Endothelial cell (in vitro differentiated cells): Measurements from ENCODE around the gene ALG1L2. TPM values are rescaled to one million over a fixed set of nuclear protein-coding genes. Genes with fewer than 3 reads are reported as not detected.
"Not testable (repeated sequence)": the region's sequence is repeated elsewhere in the genome, so short reads cannot be mapped to it uniquely, and the experiment has no call there.

Experiments
- DNase-seq: peaks from one replicate; pipeline ENCODE4 v3.0.0; 2021; ENCODE audit warnings: low spot score
- H3K27ac Mint-ChIP-seq: one replicate; pipeline ENCODE4 v1.8.0; 2021; ENCODE audit warnings: mixed read lengths, inconsistent platforms; ENCODE audit not compliant: unreplicated experiment
- H3K27me3 Mint-ChIP-seq: one replicate; pipeline ENCODE4 v1.8.0; 2021; ENCODE audit warnings: mild to moderate bottlenecking, moderate library complexity, mixed read lengths, inconsistent platforms; ENCODE audit not compliant: unreplicated experiment
- H3K36me3 Mint-ChIP-seq: one replicate; pipeline ENCODE4 v1.8.0; 2021; ENCODE audit warnings: mild to moderate bottlenecking, low read depth, mixed read lengths, inconsistent platforms; ENCODE audit not compliant: unreplicated experiment
- H3K4me1 Mint-ChIP-seq: one replicate; pipeline ENCODE4 v1.8.0; 2021; ENCODE audit warnings: mild to moderate bottlenecking, mixed read lengths, inconsistent platforms; ENCODE audit not compliant: unreplicated experiment
- H3K4me3 Mint-ChIP-seq: one replicate; pipeline ENCODE4 v1.8.0; 2021; ENCODE audit warnings: mild to moderate bottlenecking, mixed read lengths, inconsistent platforms; ENCODE audit not compliant: unreplicated experiment
- H3K9me3 Mint-ChIP-seq: one replicate; pipeline ENCODE4 v1.8.0; 2021; ENCODE audit warnings: mixed read lengths, inconsistent platforms; ENCODE audit not compliant: unreplicated experiment
- CTCF ChIP-seq: fragments of 200-600 bp; sonication (generic); IDR thresholded peaks from one replicate; pipeline ENCODE4 v1.5.0; 2021; ENCODE audit warnings: antibody characterized with exemption; ENCODE audit not compliant: unreplicated experiment
- total RNA-seq: library from RNA; stranded (reverse); fragmentation: NEBNext Ultra II Directional; extraction: Animal tissue kit (Norgen Biotek cat#: 25700); gene quantifications from one replicate; pipeline ENCODE4 v1.2.1, GENCODE V29; 2021; ENCODE audit not compliant: unreplicated experiment

ALG1L2 gene
- total RNA-seq, 1 donor from 2014 or later, result 4.4 TPM

DNA sequence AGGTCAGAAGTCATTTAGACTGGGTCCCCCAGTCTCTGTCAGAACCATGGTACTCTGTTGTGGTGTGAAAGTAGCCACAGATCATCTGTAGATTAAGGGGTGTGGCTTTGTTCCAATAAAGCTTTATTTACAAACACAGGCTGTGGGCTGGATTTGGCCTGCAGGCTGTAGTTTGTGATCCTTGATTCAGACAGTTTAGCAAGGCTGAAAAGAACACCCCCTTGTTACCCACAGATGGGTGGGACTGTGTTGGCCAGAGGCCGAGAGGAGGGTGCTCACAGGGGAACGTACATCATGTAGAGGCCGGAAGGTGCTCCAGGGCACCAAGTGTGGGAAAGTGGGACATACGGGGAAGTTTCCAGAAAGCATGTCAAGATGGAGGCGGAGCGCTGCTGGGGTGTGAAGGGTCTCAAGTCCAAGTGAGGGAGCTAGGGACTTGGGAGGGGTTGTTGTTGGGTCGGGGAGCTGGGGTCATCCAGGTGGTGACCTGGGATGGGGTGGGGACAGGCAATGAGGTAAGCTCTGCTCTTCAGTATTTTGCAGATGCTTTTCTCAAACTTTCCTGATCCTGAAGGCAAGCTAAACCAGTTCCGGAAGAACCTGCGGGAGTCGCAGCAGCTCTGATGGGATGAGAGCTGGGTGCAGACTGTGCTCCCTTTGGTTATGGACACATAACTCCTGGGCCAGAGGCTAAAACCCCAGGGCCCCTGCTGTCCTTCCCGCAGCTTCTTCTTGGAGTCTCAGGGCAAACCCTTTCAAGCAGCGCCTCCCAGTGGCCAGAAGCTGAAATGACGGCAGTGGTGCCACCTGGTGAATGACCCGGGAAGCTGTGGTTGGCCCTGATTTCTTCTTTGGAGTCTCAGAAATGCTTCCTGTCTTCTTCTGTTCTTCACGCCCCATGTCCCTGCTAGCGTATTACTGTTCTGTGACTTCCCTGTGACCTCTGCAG lies 16.3 kb downstream of the ALG1L2 start:
- H3K27me3 Mint-ChIP-seq, H3K9me3 Mint-ChIP-seq, H3K36me3 Mint-ChIP-seq, H3K4me1 Mint-ChIP-seq, H3K4me3 Mint-ChIP-seq, H3K27ac Mint-ChIP-seq: not testable (repeated sequence)
- peak; percentile 60 for DNase-seq
- TF ChIP-seq CTCF, result peak; percentile 74

GRCh38 chr3:130098639-130099385 lies 17.2 kb downstream of the ALG1L2 start:
- not testable (repeated sequence) for H3K27ac Mint-ChIP-seq, H3K4me3 Mint-ChIP-seq, H3K4me1 Mint-ChIP-seq, DNase-seq, H3K27me3 Mint-ChIP-seq, H3K9me3 Mint-ChIP-seq, H3K36me3 Mint-ChIP-seq

GRCh38 chr3:130102545-130102944 lies 20.9 kb downstream of the ALG1L2 start:
- not testable (repeated sequence) for H3K27ac Mint-ChIP-seq, H3K36me3 Mint-ChIP-seq, H3K4me1 Mint-ChIP-seq, DNase-seq, H3K27me3 Mint-ChIP-seq, H3K4me3 Mint-ChIP-seq, H3K9me3 Mint-ChIP-seq

DNA sequence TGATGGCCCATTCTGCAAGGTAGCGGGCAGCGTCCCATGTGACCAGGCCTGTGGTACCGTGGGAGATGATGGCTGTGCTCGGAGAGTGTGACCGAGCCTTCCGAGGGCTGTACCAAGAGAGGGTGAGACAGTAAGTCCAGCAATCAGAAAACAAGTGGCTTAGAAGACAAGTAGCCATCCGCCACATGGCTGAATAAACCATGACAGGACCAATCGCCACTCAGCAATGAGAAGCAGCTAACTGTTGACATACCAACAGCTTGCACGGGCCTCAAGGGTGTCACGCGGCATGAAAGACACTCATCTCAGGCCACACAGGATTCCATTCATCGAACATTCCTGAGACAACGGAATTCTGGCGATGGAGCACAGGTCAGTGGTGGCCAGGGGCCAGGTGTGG lies 22.6 kb downstream of the ALG1L2 start:
- H3K27ac Mint-ChIP-seq, H3K27me3 Mint-ChIP-seq, DNase-seq, H3K9me3 Mint-ChIP-seq, H3K4me3 Mint-ChIP-seq, H3K4me1 Mint-ChIP-seq, H3K36me3 Mint-ChIP-seq: not testable (repeated sequence)

- H3K27ac Mint-ChIP-seq, H3K36me3 Mint-ChIP-seq, H3K4me1 Mint-ChIP-seq, H3K27me3 Mint-ChIP-seq, DNase-seq, H3K4me3 Mint-ChIP-seq, H3K9me3 Mint-ChIP-seq: not testable (repeated sequence)
Observed at GRCh38 chr3:130107333-130107995, 25.8 kb downstream of the ALG1L2 start.

GRCh38 chr3:130108836-130109585 lies 27.4 kb downstream of the ALG1L2 start:
- H3K9me3 Mint-ChIP-seq, DNase-seq, H3K4me3 Mint-ChIP-seq: not testable (repeated sequence)

DNA sequence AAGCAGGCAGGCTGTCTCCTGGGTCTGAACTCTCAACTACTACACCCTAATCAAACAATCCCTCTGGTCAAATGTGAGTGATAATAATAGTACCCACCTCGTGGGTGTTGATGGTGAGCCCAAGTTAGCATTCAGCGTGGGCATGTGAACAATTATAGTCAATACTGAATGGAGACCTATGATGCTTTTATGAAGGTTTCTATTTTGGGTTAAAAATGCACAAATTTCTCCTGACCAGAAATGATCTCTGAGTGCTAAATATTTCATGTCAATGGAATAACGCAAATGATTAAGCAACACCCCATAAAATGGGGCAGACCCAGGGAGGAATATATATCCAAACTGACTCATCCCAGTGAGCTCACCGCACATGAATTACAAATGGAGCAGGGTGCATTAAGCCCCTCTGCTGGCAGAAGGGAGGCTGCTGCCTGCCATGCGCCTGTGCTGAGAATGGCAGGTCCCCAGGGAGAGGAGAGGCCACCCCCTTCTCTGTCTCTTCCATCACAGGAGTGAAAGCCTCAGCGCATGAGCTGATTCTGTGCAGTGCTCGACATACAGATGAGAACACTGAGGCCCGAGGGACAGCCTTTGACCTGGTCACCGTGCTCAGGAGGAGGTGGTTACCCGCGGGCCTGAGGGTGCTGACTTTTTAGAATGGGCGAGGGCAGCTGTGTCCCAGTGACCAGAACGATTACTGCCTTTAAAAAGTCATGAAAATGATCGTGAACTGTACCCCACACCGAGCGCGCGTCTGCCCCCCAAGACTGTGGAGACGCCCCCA lies 28.9 kb downstream of the ALG1L2 start:
- not testable (repeated sequence) for DNase-seq, H3K4me1 Mint-ChIP-seq, H3K36me3 Mint-ChIP-seq, H3K27me3 Mint-ChIP-seq, H3K9me3 Mint-ChIP-seq
- peak overlapping the region; percentile 93 for H3K4me3 Mint-ChIP-seq
- H3K27ac Mint-ChIP-seq, result peak overlapping the region; percentile 75

More at GRCh38 chr3:130108836-130109585, 27.4 kb downstream of the ALG1L2 start:
- H3K4me1 Mint-ChIP-seq, H3K27me3 Mint-ChIP-seq, H3K27ac Mint-ChIP-seq, H3K36me3 Mint-ChIP-seq: not testable (repeated sequence)
